Islet of Langerhans (tissue), 1 donor: ENCODE measurements around the gene GIT2.

ENCODE experiments used
- FAIRE-seq: peaks from one replicate; lab custom pipeline; 2011; peaks lifted over from hg19 to GRCh38; lab: Jason Lieb, UNC

GIT2 gene

DNA sequence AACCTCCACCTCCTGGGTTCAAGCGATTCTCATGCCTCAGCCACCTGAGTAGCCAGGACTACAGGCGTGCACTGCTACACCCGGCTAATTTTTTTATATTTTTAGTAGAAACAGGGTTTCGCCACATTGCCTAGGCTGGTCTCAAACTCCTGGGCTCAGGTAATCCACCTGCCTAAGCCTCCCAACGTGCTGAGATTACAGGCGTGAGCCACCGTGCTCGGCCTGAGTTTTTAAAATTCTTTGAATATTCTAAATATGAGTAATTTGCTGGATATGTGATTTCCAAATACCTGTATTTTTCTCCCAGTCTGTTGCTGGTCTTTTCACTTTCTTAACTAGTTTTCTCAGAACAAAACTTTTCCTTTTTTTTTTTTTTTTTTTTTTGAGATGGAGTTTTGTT lies 27.4 kb downstream of the GIT2 start:
- no peak for FAIRE-seq

DNA sequence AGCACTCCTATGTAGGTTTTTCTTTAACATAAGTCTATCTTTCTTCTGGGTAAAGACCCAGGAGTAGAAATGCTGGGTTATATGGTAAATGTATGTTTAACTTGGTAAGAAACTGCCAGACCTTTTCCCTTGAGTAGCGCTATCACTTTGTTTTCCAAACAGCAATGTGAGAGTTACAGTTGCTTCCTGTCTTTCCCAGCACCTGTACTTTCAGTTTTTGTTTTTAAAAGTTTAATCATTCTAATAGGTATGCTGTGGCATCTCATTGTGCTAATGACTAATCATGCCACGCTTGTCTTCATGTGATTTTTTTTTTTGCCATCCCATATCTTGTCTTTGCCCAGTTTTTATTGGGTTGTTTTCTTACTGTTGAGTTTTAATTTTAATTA lies 28.1 kb downstream of the GIT2 start:
- FAIRE-seq, result no peak

DNA sequence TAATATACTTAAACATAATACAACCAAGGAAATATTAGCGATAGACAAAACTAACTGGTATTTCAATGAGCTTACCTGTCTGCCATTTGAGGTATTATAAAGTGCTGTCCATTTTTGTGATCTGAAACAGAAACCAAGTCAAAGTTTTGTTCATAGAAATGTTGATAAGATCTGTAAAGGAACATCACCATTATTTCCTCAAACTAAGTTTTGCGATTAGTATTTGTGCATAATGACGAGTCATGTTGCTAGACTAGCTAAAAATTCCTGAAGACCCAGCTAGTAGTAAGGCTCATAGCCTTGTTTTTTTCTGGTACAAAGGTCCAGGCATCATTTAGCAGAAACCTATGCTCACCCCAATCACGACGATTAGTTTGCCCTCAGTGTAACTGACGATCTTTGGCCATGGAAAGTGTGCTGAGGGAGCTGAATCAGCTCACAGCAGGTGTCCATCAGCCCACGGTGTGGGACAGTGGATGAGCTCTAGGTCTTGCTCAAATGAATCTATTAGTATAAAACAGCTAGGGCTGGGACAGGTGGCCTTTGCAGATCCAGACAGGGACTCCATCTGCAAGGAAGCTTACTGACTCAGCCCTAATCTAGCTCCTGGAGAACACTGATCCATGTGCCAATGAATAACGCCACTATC lies 28.7 kb downstream of the GIT2 start:
- no peak for FAIRE-seq

DNA sequence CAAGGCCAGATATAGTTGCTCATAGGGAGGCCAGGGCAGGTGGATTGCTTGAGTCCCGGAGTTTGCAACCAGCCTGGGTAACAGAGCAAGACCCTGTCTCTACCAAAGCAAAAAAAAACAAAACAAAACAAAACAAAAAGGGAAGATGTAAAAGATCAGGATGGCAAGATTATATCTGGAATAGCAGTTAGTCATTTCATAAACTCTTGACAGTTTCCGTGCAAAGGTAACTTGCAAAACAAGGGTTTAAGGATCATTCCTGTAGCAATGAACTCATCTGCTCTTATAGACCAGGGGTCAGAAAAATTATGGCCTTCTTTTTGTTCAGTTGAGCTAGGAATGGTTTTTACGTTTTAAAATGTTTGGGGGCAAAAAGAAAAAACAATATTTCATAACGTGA lies 29.6 kb downstream of the GIT2 start:
- FAIRE-seq, result no peak

DNA sequence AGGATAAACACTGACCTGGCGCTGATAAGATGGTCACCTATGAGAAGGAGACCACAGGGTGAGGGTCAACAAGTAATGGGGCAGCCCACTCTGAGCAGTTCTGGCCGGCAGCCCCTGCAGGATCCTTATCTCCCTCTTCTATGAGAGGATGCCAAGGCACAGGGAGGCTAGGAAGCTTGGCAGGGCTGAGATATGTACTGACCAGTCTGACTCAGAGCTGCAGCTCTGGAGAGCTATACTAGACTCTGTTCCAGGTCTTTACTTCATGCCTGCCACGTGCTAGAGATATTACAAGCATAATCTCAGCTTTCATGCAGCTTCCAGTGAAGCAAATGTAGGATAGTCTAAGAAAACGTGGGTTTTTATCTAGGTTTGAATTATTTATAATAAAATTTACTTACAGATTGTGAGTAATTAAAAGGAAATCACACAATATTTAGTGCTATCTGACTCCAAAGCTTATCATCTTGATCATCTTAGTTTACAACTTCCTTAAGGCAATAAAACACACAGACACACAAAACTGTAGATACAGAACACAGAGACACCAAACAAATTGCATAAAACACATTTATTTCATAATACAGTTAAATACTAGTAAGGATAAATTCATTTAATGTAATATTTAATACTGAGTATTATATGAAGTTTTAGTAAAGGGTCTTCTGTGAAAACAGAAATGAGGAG lies 32.3 kb downstream of the GIT2 start:
- no peak for FAIRE-seq

DNA sequence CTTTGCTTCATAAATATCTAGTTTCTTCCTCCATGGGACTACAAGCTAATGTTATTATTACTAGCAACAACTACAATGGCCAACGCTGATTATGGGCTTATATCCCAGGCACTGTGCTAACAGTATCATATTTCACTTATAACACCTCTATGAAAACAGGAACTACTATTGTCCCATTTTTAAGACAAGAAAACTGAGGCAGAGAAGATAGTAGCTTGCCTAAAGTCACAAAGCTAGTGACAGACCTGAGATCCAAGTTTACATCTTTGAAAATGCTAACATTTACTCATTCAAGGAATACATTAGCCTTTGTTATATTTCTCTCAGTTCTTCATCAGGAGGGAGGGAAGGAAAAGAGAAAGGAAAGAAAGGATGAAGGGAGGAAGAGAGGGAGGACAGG lies 32.8 kb downstream of the GIT2 start:
- no peak for FAIRE-seq

DNA sequence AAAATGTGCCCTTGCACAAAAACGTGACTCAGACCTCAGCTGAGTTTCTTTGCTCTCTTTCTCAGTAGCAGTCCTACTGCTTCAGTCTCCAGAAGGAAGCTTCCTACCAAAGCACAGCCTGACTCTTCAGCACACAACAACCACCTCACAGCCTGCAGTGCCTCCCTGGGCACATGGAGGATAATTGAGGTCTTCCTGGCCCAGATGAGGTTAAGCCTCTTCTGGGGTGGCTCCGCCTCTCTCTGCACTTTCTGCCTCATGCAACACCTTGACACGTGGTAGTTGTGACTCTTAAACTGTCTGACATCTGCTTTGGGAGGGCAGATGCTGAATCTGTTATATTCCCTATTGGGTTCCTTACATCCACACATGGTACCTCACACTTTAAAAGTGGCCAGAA lies 33.8 kb downstream of the GIT2 start:
- no peak for FAIRE-seq

DNA sequence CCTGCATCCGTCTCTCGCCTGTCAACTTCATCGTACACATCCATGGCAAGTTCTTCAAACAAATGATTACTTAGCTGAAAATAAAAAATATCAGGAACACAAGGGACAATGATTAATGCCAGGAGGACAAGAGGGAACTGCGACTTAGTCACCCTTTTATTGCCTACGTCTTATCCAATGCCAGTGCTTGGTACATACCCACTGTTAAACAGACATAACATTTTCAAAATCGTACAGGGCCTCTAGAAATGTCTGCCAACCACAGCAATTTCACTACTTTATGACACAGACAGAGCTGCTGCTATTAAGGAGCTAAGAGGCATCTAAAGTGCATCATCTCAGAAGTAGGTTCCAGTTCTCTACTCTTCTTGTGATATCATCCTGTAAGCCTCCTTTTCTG lies 34.6 kb downstream of the GIT2 start:
- no peak for FAIRE-seq

DNA sequence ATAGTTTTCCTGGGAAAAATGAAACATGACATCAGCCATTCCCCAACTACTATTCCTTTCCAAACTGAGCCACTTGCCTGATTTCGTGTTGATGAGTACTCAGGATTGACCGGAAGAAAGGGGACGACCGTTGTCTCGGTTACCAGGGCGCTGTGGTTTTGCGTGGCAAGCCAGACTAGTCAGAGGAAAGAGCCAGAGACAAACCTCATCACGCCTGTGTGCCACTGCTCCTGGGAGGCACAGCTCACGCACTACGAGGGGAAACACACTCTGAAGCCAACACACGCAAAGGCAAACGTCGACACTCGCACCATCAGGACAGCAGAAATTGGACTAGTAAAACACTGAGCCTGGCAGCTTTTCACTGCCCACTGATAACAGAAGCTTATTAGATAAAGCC lies 35.0 kb downstream of the GIT2 start:
- no peak for FAIRE-seq

DNA sequence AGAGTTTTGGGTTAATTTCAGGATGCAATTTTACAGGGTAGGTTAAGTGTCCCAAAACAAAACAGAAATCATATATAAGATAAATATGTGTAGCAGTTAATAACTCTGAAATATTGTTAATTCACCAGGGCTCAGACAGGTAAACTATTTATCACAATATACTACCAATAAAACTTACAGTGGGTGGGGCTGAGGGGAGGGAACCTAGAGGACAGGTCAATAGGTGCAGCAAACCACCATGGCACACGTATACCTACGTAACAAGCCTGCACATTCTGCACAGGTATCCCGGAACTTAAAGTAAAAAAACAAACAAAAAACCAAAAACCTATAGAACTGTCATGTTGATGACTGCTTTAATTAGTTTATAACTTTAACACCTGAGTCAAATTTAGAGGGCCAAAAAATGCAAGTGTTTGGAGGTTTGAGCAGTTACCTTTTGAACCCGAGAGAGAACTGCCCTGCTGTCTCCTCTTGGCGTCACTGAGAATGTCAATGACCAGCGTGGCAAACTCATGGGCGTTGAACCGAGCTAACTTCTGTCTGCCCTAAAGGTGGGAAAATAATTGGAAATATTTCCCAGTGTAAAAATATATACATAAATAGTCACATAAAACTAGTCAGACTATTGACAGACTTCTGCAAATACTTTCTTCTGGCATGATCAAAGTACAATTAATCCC lies 36.6 kb downstream of the GIT2 start:
- no peak for FAIRE-seq

DNA sequence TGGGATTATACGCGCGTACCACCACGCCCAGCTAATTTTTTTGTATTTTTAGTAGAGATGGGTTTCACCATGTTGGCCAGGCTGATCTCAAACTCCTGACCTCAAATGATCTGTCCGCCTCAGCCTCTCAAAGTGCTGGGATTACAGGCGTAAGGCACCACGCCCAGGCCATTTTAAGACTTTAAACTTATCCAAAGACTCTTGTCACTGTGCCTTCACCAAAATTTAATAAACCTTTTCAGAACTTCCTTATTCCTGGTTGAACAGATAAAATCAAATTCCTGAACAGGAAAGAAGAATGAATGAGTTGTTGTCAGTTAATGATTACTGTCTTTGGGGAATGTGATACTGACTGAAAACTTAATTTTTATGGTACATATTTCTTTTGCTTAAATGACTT lies 37.8 kb downstream of the GIT2 start:
- FAIRE-seq, result no peak

DNA sequence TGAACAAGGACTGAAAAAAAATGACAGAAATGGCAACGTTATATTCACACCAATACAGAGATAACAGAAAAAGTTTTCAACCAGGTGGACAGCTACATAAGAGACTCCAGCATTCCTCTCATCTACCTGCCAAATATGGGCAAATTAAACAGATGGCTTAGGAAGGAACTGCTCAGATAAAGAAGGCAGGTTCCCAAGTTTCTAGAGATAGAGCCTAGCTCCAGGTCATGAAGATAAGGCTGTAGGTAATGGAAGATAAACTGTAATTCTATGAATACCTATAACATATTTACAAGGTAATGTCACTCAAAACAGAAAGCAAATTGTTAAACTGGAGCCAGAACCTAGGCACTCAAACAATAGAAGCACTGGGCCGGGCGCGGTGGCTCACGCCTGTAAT lies 42.5 kb downstream of the GIT2 start:
- FAIRE-seq, result no peak

DNA sequence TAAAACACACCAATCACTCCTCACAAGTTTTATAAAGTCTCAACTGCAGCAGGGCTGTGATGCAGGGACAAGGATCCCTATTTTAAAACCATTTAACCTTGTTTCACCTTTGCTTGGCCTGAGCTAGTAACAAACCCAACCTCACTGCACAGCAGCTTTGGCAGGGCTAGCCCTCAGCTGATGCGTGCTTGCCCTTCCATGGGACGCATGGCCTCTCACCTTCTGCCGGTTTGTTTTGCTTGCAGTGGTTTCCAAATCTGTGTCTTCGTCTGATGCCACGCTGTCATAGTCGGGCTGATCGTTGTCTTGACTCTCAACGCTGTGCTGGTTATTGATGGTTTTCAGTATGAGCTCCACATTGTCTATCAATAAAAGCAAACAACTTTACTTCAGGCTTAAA lies 43.3 kb downstream of the GIT2 start:
- no peak for FAIRE-seq

DNA sequence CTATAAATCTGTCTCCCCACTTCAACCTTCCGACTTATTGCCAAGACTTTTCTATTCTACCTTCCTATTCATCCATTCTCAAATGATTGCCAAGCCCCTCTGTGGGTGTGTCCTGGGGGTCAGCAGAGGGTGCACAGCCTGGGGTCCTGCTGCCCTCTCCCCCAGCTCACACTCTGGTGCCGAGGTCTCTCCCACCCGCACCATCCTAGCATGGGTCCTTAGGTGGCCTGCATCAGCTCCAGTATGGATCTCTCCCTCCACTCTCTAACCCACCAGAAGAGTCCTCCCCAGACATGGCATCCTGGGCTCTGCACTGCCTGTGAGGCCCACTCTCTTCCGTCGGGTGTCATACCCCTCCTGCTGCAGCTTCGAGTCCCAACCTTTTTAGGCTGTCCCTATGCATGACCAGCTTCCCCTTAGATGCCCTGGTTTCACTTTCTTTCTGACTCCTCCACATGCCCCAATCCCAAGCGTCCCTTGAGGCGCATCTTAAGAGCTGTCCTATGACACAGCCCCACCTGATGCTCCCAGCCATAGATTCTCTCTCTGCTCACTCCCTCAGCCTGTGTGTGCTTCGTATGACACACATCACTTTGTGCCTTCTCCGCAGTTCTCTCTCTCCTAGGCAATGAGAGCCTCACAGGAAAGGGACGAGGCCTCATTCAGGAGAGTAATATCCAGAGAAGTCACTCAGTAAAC lies 43.9 kb downstream of the GIT2 start:
- FAIRE-seq, result no peak

DNA sequence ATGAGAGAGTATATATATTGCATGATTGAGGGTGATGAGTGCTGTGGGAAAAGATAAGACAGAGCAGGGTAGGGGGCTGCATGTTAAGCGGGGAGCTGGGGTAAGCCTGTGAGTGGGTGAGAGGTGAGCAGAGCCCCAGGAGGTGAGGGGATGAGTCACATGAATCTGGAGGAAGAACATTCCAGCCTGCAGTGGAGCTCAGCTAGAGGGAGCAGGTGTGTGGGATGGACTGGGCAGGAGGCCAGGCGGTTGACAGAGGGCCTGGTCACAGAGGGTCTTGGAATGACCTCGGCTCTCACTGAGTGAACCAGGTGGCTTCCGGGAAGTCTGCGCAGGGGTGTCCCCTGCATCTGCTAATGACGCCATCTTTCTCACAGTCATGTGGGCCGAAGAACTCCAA lies 44.4 kb downstream of the GIT2 start:
- no peak for FAIRE-seq

DNA sequence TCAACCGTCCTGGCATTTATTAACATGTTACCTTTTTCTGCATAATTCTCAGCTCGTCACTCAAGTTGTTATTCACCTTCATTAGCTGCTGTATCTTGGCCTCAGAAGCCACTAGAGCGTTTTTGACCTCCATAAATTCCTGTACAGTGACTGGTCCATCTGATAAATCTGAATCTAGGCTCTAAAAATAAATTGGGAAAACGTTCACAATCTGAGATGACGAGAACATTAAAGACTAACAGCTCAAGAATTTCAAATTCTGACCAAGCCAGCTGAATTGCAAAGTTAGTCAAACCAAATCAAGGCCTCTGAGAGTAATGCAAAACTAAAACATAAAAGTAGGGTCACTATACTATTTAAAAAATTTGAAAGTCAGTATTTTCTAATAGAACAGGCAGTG lies 45.0 kb downstream of the GIT2 start:
- FAIRE-seq, result no peak

DNA sequence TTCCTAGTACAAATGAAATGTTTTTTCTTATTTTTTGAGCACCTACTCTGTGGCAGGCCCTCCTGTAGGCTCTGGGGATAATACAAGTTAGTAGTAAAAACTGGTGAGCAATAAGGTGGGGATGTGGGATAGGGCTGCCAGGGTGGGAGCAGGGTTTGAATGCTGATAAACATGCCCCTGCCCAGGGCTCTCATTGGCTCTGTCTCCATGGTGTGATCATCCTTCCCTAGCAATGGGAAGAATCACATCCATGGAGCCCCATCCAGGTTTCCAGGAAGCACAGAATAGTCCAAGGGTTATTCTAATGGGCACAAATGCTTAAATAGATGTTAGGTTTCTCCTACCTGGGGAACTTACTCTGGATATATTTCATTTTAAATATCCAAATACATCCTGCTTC lies 45.5 kb downstream of the GIT2 start:
- FAIRE-seq, result no peak

DNA sequence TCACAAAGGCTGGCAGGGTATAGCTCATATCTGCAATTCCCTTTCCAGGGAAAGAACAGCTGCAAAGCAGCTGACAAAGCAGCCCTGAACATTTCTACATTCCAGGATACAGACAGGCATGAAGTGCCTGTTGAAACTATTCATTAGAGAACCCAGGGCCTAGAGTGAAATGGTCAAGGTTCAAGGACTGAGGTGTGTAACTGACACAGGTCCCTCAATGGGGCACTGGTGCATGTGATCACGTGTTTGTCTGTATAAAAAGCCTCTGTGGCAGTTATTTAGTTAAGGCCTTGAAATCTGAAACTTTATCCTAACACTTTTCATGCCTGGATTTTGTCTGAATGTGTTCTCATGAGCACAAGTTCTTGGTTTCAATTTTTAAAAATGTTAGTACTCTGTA lies 47.1 kb downstream of the GIT2 start:
- no peak for FAIRE-seq

DNA sequence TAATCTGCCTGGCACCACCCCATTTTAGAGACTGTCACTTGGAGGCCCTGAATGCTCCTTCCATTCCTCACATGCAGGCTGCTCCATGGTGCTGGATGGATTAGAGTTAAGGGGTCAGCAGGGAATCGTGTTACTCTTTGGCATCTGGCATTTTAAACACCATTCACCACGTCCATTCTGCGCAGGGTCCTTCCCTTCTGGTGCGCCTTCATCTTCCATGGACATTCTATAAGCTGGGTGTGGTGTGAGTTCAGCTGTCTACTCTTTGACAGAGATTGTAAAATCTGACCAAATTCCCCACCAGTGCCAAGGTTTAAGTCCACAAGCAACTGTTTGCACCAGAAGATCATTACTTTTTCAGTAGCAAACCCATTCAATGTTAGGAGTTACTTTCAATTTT lies 47.8 kb downstream of the GIT2 start:
- no peak for FAIRE-seq

DNA sequence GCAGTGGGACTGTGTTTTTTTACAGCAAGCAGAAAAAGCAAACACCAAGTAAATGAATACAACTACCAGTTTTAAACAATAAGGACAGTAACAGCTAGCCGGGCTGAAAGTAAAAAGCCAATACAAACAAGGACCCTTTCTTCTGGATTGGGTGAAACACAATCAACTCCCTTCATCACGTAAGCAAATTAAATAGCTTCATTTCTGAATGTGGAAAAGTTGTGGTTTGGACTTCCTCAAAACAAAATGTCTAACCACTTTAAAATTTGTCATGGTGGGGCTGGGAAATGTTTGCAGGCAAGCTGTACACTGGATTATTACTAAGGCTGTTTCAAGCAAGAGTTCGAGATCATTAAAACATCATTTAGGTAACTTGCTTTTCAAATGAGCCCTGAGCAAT lies 48.6 kb downstream of the GIT2 start:
- FAIRE-seq, result no peak

DNA sequence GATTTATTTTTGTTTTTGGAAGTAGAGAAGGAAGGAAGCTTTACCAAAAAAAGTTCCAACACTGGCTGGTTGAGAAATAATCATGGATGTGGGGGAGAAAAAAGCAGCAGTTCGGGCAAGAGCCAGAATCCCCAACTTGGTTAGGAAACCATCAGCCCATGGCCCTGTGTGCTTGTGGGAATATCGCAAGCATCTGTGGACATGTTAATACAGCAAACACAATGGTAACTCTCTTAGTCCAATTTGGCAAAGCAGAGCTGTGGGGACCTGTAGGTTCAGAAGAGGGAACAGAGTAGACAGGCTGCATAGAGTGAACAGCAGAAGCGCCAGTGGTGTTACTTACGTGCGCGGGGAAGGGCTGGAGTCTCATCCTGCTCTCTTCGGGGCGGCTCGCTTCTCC lies 49.3 kb downstream of the GIT2 start:
- no peak for FAIRE-seq

DNA sequence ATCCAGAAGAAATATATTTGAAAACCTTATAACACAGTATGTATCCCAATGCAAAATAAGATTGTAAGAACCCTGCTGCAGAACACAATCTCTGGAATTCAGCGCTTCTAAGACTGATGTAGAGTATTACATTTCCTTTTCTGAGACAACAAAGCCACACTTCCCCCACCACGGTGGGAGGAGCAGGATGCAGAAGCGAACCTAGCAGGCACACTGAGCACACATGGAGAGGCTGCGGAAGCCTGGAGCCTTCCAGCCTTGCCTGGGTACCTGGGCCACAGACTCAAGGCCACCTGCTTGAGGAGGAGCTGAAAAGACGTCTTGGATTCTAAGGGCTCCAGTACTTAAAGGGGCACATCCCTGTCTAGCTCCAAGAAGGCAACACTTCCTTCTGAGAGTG lies 49.7 kb downstream of the GIT2 start:
- FAIRE-seq, result no peak
